GM18498 (cell line): ENCODE measurements around the gene GRID2.
"Not testable (repeated sequence)": the region's sequence is repeated elsewhere in the genome, so short reads cannot be mapped to it uniquely, and the experiment has no call there.

Experiments used
- ATAC-seq: cut with Tn5 transposase; IDR thresholded peaks from one replicate; pipeline ENCODE4 v1.9.1; 2021; ENCODE audit warnings: mild to moderate bottlenecking, moderate library complexity; ENCODE audit not compliant: unreplicated experiment

Gene GRID2

GRCh38 chr4:92433272-92433758 is 129.5 kb downstream of the GRID2 start:
- ATAC-seq = no peak

GRCh38 chr4:92438722-92439121 is 135.0 kb downstream of the GRID2 start:
- ATAC-seq = not testable (repeated sequence)

DNA sequence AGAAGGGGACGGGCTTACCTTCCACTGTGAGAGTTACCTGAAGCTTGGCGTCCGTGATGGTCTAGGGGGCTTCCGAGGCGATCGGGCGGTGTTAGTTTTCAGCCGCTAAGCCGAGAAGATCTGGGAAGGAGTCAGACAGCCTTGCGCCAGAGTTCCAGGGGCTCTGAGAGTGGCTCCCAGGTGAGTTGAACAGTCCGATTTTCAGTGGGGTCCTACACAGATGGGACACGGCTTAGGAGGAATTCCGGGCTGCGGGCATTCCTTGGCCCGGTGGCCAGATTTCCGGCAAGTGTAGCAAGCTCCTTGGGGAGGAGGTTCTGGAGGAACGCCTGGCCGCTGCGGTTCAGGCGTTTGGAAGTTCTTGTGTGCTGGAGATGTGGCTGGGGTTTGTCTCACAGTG is 138.4 kb downstream of the GRID2 start:
- ATAC-seq = not testable (repeated sequence)

DNA sequence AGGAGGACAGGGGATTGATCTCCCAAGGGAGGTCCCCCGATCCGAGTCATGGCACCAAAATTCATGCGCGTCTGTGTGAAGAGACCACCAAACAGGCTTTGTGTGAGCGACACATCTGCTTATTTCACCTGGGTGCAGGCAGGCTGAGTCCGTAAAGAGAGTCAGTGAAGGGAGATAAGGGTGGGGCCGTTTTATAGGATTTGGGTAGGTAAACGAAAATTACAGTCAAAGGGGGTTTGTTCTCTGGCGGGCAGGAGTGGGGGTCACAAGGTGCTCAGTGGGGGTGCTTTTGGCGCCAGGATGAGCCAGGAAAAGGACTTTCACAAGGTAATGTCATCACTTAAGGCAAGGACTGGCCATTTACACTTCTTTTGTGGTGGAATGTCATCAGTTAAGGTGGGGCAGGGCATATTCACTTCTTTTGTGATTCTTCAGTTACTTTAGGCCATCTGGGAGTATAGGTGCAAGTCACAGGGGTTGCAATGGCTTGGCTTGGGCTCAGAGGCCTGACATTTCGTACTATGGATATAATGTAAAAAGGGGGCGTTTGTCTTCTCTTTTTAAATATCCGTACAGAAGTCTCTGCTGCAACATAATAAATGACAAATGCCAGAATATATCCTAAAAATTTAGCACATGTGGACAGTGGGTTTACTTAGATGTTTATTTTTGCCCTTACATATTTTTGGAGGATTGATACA is 140.5 kb downstream of the GRID2 start:
- ATAC-seq = not testable (repeated sequence)

- no peak for ATAC-seq
Observed at GRCh38 chr4:92445127-92445526, 141.4 kb downstream of the GRID2 start.

- no peak for ATAC-seq
Observed at GRCh38 chr4:92447255-92447905, 143.6 kb downstream of the GRID2 start.

DNA sequence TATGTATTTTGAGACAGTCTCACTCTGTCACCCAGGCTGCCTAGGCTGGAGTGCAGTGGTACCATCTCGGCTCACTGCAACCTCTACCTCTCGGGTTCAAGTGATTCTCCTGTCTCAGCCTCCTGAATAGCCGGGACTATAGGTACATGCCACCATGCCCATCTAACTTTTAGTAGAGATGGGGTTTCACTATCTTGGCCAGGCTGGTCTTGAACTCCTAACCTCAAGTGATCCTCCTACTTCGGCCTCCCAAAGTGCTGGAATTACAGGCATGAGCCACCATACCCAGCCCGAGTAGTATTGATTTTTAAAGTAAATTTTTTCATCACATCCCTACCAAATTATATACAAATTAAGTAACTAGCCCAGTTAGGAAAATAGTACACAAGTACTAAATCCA is 144.4 kb downstream of the GRID2 start:
- not testable (repeated sequence) for ATAC-seq

GRCh38 chr4:92450694-92451093 is 146.9 kb downstream of the GRID2 start:
- no peak for ATAC-seq

DNA sequence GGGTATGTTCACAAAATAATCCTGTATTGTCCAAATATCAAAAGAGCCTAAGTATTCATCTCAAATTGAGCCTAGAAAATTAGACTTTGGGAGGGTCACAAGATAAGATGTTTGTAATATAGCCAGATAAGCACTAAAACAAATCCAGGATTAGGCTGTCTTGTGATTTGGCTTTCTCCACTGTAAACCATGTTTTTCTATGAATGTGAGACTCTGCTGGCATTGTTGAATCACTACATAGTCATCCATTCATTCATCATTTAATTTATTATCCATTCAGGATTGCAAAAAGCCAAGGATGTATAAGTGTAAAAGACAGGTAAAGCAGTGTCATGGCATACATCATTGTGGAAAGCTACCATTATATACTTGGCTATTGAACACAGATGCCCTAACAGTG is 148.0 kb downstream of the GRID2 start:
- ATAC-seq = no peak

DNA sequence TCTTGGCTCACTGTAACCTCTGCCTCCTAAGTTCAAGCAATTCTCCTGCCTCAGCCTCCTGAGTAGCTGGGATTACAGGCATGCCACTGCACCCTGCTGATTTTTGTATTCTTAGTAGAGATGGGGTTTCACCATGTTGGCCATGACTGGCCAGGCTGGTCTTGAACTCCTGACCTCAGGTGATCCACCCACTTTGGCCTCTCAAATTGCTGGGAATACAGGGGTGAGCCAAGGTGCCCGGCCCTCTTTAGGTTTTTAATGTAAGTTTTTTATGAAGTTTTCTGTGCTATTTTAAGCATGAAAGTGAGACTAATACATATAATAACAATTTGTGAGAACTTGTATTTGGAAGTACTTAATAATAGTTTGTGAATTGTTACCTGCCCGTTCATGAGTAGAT is 148.6 kb downstream of the GRID2 start:
- not testable (repeated sequence) for ATAC-seq

DNA sequence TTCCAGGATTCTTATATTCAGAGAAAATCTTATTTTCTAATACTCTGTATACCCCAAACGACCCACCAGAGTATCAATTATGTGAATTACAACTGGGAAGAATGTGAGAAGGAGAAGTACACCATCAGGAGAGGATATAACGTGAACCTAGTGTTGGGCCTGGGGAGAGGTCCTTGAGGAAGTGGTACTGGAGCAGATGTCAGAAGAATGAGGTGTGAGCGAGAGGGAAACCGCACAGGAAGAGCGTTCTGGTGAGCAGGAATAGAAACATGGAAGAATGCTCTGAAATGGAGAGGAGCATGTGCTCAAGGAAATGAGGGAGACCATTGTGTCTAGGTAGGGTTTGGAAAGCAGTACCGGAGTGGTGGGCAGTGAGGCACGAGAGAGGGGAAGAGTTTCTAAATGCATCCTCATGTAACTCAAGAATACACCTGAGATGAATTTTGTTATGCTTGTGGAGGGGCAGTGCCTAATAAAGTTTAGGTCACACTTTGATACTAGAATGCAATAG is 151.6 kb downstream of the GRID2 start:
- ATAC-seq = no peak

DNA sequence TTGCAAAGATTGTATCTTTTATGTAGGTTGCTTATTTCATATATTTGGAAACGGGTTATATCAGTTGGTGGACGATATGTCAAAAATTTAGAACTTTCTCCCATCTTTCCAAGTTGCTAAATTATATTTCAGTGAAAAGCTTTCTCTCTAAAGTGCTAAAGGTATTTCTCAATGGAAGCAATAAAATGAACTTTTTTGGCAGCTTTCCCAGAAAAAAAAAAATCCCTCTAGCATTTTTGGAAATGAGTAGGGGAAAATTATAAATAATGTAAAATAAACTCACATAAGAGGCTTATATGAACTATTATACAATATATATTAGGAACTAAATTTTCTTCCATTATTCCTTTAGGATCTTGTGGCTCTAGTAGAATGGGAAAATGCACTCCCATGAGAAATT is 152.2 kb downstream of the GRID2 start:
- no peak for ATAC-seq

- no peak for ATAC-seq
Observed at GRCh38 chr4:92461732-92462131, 158.0 kb downstream of the GRID2 start.

DNA sequence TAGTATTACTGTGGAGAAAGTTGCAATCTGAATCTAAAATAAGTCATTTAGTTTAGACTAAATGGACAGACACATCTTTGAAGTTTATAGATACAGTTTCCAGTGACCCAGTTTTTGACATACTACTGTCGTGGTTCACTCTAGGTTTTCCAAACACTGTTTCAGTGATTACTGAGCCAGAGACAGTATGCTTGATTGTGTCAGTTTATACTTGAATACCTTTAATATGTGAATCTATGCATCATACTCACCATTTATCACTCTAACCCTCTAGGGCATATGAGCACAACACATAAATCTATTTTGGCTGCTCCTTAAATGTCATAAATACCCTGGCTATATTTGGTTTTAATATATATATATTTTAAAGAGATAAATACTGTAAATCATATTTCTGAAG is 173.5 kb downstream of the GRID2 start:
- ATAC-seq = no peak

DNA sequence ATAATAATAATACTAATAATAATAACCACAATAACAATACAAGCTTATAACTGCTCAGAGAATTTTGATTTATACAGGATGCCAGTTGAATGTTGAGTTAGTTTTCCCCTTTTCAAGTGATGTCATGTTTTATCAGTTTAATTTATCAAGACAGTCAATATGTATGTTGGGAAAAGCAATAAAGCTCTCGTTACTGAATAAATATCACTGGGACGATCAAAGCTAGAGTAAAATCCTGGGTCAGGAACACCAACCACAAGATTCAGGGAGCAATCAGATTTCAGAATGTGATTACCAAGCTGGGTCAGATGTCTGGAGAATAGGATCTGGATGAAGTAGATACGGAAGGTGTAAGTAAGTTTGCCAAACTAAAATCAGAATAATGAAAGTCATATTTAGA is 179.6 kb downstream of the GRID2 start:
- no peak for ATAC-seq

DNA sequence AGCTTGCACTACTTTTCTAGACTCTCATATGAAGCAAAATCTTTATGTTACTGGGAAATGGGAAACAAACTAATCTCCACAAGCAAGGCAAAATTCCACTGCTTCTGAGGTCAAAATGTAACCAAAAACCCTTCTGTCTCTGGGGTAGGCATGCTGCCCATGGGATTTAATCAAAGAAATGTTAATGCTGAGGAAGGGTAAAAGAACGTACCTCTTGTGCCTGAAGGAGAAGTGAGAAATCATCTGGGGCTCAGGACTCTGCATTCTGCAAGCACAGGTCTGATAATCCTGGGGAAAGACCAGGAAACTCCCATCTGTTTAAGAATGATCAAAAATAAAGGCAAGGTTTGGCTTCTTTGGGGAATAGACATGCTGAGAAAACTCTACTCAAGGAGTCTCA is 184.7 kb downstream of the GRID2 start:
- ATAC-seq = no peak

- no peak for ATAC-seq
Observed at GRCh38 chr4:92497141-92497540, 193.4 kb downstream of the GRID2 start.

DNA sequence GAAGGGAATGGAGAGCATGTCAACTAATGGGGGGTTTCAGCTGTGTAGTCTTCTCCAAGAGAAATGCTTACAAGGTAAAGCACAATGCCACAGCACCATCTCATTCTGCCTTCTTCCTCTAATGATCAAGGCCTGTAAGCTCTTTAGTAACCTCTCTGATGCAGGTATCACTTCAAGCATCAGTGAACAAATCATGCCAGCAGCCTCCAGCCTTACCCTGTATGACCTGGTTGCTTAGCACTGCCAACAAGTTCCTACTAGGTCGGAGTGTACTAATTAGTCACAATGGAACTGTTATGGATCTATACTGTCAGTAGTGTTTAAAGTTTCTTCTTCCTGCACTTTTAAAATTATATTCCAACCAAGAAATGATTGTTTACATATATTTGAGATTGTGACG is 197.7 kb downstream of the GRID2 start:
- no peak for ATAC-seq

DNA sequence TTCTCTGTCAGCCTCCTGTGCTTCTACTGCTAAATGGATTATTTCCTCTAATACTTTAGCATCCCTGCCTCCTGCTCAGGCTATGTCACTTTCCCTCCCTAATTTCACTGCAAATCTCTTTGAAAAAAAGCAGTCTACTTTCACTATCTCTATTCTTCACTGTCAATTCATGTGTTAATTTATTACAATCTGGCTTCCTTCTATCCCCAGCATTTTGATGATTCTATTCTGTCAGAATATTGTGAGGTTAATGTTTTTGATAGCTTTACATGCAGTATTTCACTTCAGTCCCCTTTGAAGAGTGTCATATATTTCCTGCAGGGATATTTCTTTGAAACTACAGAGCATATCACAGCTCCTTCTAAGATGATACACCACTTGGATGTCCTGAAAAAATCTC is 203.2 kb downstream of the GRID2 start:
- ATAC-seq = no peak

DNA sequence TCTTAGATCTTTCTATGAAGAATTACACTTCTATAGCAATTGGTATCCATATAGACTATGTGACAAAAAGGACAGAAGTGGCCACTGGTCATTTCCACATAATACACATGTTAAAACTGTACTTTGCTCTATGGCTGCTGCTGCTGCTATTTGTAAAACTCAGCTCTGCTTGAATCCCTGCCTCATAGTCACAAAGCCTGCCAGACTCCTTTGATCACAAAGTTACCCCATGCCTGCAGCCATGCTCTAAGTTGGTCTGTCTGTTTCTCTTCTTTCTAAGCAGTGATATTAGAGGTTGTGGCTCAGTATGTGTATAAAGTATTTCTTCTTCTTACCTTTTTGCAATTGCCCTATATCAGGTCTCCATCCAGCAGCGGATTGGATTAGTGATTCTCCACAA is 210.9 kb downstream of the GRID2 start:
- ATAC-seq = no peak

- ATAC-seq = no peak
Observed at GRCh38 chr4:92516450-92516849, 212.7 kb downstream of the GRID2 start.

GRCh38 chr4:92519727-92520126 is 216.0 kb downstream of the GRID2 start:
- no peak for ATAC-seq
